ENCODE data around the gene HPN. TPM values are rescaled to one million over a fixed set of nuclear protein-coding genes. Genes with fewer than 3 reads are reported as not detected.

Gene HPN
- total and polyA plus RNA-seq, 2 of the 13 experiments (the other 11 are each of a cell fraction or from before 2014, with no cell fraction given): 46.7 to 261 TPM

DNA sequence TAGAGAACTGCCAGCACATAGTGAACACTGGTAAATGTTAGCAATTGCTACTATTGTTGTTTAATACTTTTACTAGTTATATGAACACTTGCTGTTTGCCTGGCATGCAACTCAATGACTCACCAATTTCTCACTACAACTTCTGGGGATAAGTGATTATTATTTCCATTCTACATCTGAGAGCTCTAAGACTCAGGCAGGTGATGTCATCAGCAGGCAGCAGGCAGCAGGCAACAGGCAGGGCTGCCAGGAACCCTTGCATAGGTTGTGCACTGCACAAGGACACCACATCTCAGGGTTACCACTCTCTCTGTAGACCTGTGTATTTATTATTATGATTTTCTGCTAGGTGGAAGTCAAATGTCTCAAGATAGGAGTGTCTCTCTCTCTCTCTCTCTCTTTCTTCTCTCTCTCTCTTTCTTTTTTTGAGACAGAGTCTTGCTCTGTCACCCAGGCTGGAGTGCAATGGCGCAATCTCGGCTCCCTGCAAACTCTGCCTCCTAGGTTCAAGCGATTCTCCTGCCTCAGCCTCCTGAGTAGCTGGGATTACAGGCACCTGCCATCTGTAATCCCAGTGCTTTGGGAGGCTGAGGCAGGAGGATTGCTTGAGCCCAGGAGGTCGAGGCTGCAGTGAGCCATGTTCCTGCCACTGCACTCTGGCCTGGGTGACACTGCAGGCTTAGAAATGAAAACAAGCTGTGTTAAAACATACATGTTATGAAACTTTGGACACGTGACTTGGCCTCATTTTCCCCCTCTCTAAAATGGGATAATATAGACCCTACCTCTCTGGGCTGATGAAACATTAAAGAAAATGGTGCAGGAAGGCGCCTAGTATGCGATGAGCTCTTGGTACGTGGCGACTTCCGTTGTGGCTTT, 22.7 kb downstream of the HPN start:
- BruUV-seq (replicated peaks): TSS peak; percentile 35
- Histone ChIP-seq H3K27ac (ENCODE audit: extremely low read length, insufficient read depth, low read length) (no peak overlapping the region), H4K20me1 (ENCODE audit: insufficient read depth, low read length) (peaks cover 3% of the 10 kb centered on the region; the same call in 1 of the 2 replicates), H3K4me3 (replicated peaks in 1 of 3; ENCODE audit: insufficient read depth in 1 of 3, low read depth in 2 of 3, low read length in 3 of 3) (no peak overlapping the region), H2AFZ (ENCODE audit: low read length) (no peak overlapping the region), H3K79me2 (ENCODE audit: insufficient read depth, low read length) (no peaks in the 10 kb centered on the region), H3K4me1 (ENCODE audit: insufficient read depth, low read length) (peaks cover 20% of the 10 kb centered on the region), H3K9me3 (ENCODE audit: low read length) (no peaks in the 10 kb centered on the region), H3K4me2 (ENCODE audit: low read depth, low read length) (no peak overlapping the region), H3K27me3 (ENCODE audit: control insufficient read depth in 1 of 2, insufficient read depth in 2 of 2, low read length in 2 of 2) (no peaks in the 10 kb centered on the region), H3K36me3 (replicated peaks in 1 of 2; ENCODE audit: control insufficient read depth in 1 of 2, insufficient read depth in 2 of 2, low read length in 2 of 2) (no peaks in the 10 kb centered on the region), H3K9ac (ENCODE audit: insufficient read depth, low read depth, low read length) (no peak overlapping the region)
- WGBS (ENCODE audit: low lambda C conversion rate): 33% methylated on average over 10 of the region's 10 CpGs
- DNase-seq (ENCODE audit: low spot score) (no peak), FAIRE-seq (no peak), ATAC-seq (no peak)
- CTCF ChIA-PET (ENCODE audit: low intra/inter-chr PET ratio, low total read pairs): no interaction called here
- POLR2A ChIA-PET: no interaction called here
- in situ Hi-C loops (cut with HindIII; ENCODE audit: extremely low pct_ligation_motif_present, low pct_unique_long_range_greater_than_20kb) (no loop called here), intact Hi-C loops (cut with micrococcal nuclease; ENCODE audit: unreplicated experiment) (no loop called here)
- TF ChIP-seq ZNF629 (CRISPR knock-in tag; conservative IDR thresholded peaks at IDR 0.05): peak; percentile 92
- no peak for TF ChIP-seq SMC3 (IDR thresholded peaks at IDR 0.05; ENCODE audit: low read length)
- TF ChIP-seq ATF7 (IDR thresholded peaks at IDR 0.05): 0 out of 2 replicates have a peak, but pooled peaks have one; percentile 30
- no peak for TF ChIP-seq ATF7 (CRISPR knock-in tag; IDR thresholded peaks at IDR 0.05)
- TF ChIP-seq, protein P1, sequence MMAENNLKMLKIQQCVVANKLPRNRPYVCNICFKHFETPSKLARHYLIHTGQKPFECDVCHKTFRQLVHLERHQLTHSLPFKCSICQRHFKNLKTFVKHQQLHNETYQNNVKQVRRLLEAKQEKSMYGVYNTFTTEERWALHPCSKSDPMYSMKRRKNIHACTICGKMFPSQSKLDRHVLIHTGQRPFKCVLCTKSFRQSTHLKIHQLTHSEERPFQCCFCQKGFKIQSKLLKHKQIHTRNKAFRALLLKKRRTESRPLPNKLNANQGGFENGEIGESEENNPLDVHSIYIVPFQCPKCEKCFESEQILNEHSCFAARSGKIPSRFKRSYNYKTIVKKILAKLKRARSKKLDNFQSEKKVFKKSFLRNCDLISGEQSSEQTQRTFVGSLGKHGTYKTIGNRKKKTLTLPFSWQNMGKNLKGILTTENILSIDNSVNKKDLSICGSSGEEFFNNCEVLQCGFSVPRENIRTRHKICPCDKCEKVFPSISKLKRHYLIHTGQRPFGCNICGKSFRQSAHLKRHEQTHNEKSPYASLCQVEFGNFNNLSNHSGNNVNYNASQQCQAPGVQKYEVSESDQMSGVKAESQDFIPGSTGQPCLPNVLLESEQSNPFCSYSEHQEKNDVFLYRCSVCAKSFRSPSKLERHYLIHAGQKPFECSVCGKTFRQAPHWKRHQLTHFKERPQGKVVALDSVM (CRISPR knock-in tag; IDR thresholded peaks at IDR 0.05): peak; percentile 91
- TF ChIP-seq TEAD3 (CRISPR knock-in tag; optimal IDR thresholded peaks at IDR 0.05; ENCODE audit: borderline replicate concordance): peak; percentile 13
- no peak for TF ChIP-seq GABPB1 (CRISPR knock-in tag; IDR thresholded peaks at IDR 0.05)
- TF ChIP-seq ZNF816 (CRISPR knock-in tag; IDR thresholded peaks at IDR 0.05; ENCODE audit: borderline replicate concordance): no peak
- TF ChIP-seq POLR2A (IDR thresholded peaks at IDR 0.05; ENCODE audit: insufficient read depth in 1 of 2, low read depth in 2 of 2, low read length in 2 of 2): 0 out of 4 replicates have a peak, but pooled peaks have one; percentile 7 to 13
- peak; percentile 34; the same call in 1 of the 2 replicates for TF ChIP-seq RAD51 (IDR thresholded peaks at IDR 0.05; ENCODE audit: borderline replicate concordance)
- TF ChIP-seq ZMYM3 (CRISPR knock-in tag; IDR thresholded peaks at IDR 0.05): peak; percentile 52; the same call in 1 of the 2 replicates
- TF ChIP-seq NONO (IDR thresholded peaks at IDR 0.05): no peak
- TF ChIP-seq NONO (CRISPR knock-in tag; conservative IDR thresholded peaks at IDR 0.05): 0 out of 2 replicates have a peak, but pooled peaks have one; percentile 41
- peak; percentile 8 for TF ChIP-seq POLR2G (IDR thresholded peaks at IDR 0.05; ENCODE audit: low read depth, low read length)
- TF ChIP-seq KDM2A (CRISPR knock-in tag; IDR thresholded peaks at IDR 0.05; ENCODE audit: borderline replicate concordance, low read depth): 0 out of 2 replicates have a peak, but pooled peaks have one; percentile 64
- TF ChIP-seq CHD4 (IDR thresholded peaks at IDR 0.05; ENCODE audit: borderline replicate concordance, low read length): 0 out of 2 replicates have a peak, but pooled peaks have one; percentile 49
- TF ChIP-seq CREB1 (IDR thresholded peaks at IDR 0.05): 0 out of 2 replicates have a peak, but pooled peaks have one; percentile 24
- TF ChIP-seq CREB1 (CRISPR knock-in tag; IDR thresholded peaks at IDR 0.05): no peak
- TF ChIP-seq PAF1 (CRISPR knock-in tag; IDR thresholded peaks at IDR 0.05): peak; percentile 64; the same call in 1 of the 2 replicates
- TF ChIP-seq ZNF17 (CRISPR knock-in tag; IDR thresholded peaks at IDR 0.05): no peak
- TF ChIP-seq KDM1A (CRISPR knock-in tag; IDR thresholded peaks at IDR 0.05): peak; percentile 39; the same call in 1 of the 2 replicates
- TF ChIP-seq, protein P2, sequence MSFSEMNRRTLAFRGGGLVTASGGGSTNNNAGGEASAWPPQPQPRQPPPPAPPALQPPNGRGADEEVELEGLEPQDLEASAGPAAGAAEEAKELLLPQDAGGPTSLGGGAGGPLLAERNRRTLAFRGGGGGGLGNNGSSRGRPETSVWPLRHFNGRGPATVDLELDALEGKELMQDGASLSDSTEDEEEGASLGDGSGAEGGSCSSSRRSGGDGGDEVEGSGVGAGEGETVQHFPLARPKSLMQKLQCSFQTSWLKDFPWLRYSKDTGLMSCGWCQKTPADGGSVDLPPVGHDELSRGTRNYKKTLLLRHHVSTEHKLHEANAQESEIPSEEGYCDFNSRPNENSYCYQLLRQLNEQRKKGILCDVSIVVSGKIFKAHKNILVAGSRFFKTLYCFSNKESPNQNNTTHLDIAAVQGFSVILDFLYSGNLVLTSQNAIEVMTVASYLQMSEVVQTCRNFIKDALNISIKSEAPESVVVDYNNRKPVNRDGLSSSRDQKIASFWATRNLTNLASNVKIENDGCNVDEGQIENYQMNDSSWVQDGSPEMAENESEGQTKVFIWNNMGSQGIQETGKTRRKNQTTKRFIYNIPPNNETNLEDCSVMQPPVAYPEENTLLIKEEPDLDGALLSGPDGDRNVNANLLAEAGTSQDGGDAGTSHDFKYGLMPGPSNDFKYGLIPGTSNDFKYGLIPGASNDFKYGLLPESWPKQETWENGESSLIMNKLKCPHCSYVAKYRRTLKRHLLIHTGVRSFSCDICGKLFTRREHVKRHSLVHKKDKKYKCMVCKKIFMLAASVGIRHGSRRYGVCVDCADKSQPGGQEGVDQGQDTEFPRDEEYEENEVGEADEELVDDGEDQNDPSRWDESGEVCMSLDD (CRISPR knock-in tag; IDR thresholded peaks at IDR 0.05; ENCODE audit: borderline replicate concordance): no peak
